ENCODE measurements around the gene DMD. TPM values are rescaled to one million over a fixed set of nuclear protein-coding genes. Genes with fewer than 3 reads are reported as not detected.

Gene DMD
- total RNA-seq, 1 donor from 2014 or later = 6.7 TPM

GRCh38 chrX:31931225-31931624 is 1280.1 kb downstream of the DMD start:
- no peak for DNase-seq (ENCODE audit: extremely low read depth, low read depth, low spot score)

GRCh38 chrX:31929366-31929765 is 1282.0 kb downstream of the DMD start:
- no peak for DNase-seq (ENCODE audit: extremely low read depth, low read depth, low spot score)

DNA sequence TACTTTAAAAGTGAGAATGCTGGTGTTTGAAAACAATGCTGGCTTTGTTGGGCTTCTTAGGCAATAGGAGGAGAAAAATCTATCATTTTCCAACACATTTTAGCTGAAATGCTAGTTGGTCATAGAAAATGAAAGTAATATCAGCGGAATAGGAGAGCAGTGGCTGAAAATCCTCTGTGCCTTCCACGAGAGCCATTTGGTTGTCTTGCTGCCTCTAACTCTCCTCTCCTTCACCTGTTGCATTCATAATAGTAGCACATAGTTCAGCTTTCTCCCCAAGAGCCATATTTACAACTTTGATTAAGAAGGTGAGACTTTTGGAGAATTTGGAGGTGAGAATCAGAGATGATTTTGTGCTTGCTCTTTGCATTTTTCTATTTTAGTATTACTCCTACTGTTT is 1290.1 kb downstream of the DMD start:
- DNase-seq (ENCODE audit: extremely low read depth, low read depth, low spot score) = no peak

- DNase-seq (ENCODE audit: extremely low read depth, low read depth, low spot score) = no peak
Observed at GRCh38 chrX:31909850-31910572, 1301.3 kb downstream of the DMD start.

- DNase-seq (ENCODE audit: extremely low read depth, low read depth, low spot score) = no peak
Observed at GRCh38 chrX:31894152-31894551, 1317.2 kb downstream of the DMD start.

GRCh38 chrX:31893525-31893924 is 1317.8 kb downstream of the DMD start:
- no peak for DNase-seq (ENCODE audit: extremely low read depth, low read depth, low spot score)

DNA sequence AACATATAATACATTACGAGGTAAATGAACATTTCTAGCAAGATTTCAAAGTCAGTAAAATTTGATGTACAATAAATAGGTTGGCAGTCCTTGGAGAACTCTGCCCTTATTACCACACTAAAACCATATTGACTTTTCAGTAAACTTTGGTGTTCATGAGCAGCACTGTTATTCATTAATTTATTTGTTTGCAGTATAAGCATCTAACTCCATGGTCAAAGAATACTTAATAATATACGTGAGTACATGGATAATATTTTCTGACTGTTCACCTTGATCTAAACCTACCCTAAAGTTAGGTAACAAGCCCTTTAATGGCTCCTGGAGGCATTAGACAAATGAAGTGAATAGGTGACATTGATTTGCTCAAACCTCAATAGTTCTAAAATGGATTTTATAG is 1322.3 kb downstream of the DMD start:
- no peak for DNase-seq (ENCODE audit: extremely low read depth, low read depth, low spot score)

DNA sequence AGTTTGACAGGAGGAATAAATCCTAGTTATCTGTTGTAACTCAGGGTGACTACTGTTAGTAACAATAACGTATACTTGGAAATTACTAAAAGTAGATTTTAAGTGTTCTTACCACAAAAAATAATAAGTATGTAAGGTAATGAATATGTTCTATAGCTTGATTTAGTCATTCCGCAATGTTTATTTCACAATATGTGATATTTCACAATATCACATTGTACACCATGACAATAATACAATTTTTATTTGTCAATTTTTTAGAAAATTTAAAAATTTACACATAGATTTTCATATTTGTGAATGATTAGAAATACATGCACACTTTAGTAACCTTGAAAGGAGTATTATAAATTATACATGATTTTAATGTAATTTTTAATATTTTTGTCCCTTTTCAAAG is 1326.8 kb downstream of the DMD start:
- DNase-seq (ENCODE audit: extremely low read depth, low read depth, low spot score) = no peak

GRCh38 chrX:31872007-31872406 is 1339.3 kb downstream of the DMD start:
- no peak for DNase-seq (ENCODE audit: extremely low read depth, low read depth, low spot score)

DNA sequence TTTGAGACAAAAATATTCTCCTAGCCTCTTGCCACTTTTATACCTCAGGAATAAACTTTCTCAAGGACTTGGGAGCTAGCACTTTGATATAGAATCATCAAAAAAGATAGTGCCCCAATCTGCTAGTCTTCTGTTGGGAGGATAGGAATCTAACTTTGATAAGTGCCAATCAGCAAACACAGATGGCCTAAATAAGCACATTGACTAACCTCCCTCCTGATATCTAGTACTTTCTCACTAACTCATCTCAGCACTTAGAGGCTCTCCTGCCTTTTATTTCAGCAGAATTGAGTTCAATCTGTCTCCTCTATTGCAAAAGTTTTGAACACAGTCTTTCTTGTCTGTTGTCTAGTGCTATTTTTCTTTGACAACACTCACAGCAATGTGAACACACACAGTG is 1341.1 kb downstream of the DMD start:
- no peak for DNase-seq (ENCODE audit: extremely low read depth, low read depth, low spot score)

DNA sequence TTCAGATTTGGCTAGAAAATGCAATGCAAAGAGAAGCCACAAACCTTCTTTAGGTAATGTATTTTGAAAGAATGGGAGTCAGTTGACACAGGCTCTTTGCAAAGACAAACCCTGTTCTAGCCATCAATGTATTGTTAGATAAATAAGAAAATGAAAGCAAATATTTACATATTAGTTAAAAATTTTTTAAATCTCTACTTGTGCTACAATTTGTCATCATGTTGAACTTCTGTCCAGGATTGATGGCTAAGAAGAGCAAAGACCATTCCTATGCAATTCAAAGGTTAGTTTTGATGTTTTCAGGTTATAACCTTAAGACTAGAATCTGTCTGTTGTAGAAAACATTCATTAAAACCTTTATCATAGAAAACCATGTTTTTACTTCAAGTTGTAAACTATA is 1350.7 kb downstream of the DMD start:
- no peak for DNase-seq (ENCODE audit: extremely low read depth, low read depth, low spot score)

DNA sequence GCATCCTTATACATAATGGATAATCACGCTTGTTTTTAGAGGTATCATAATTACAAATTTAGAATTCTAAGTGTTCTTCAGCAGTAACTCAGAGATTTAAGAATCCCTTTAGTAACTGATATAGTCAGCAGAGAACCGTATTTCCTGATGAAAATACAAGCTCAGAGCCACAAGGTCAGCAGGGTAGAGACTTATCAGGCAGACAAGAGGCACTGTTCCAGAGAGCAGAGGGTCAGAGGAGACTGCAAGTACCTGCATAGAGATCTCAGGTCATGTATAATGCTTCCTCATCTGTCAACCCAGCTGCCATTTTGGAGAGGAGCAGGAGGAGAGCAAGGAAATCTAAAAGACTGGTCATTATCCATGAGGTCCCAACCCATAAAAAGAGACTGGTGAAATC is 1352.4 kb downstream of the DMD start:
- no peak for DNase-seq (ENCODE audit: extremely low read depth, low read depth, low spot score)

DNA sequence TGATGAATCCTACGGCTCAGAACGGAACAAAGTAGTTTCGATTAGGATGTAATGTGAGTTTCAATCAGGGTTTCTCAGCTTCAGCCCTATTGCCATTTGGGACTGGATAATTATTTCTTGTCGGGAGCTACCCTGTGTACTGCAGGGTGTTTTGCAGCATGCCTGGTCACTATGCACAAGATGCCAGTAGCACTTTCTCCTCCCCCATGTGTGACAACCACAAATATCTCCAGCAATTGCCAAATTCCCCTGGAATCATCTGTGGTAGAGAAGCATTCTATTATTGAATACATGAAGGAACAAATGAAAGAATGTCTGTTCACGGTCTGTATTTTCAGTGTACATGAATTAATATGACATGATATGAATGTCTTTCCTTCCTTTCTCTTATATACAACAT is 1356.6 kb downstream of the DMD start:
- no peak for DNase-seq (ENCODE audit: extremely low read depth, low read depth, low spot score)

GRCh38 chrX:31851761-31852160 is 1359.6 kb downstream of the DMD start:
- DNase-seq (ENCODE audit: extremely low read depth, low read depth, low spot score) = no peak

DNA sequence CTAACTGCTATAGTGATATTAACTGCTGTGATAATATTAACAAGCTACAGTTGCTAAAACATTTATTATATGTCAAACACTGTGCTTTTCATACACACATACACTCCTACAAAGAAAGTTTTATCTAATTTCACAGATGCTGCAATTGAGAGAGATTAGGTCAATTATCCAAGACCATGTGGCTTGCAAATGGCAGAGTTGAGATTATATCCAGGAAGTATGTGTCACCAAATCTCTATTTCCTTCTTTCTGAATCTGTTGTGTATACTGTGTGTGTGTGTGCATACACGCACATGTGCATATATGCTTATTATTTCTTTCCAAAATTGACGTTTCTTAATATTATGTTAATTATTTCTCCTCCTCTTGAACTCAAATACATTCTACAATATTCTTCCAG is 1363.6 kb downstream of the DMD start:
- no peak for DNase-seq (ENCODE audit: extremely low read depth, low read depth, low spot score)

DNA sequence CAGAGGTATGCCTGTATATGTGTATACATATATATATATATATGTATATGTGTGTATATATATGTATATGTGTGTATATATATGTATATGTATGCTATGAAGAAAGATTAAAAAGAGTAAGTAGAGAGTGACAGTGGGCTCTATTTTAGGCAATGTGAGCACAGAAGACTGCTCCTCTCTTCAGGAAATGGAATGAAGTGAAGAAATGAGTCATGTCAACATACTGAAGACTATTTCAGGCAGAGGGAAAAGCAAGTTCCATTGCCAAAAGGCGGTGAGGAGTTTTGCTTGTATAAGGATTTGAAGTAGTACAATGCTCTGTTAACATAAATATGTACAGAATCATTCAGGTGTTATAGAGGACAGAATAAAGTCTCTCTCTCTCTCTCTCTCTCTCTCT is 1366.3 kb downstream of the DMD start:
- no peak for DNase-seq (ENCODE audit: extremely low read depth, low read depth, low spot score)

DNA sequence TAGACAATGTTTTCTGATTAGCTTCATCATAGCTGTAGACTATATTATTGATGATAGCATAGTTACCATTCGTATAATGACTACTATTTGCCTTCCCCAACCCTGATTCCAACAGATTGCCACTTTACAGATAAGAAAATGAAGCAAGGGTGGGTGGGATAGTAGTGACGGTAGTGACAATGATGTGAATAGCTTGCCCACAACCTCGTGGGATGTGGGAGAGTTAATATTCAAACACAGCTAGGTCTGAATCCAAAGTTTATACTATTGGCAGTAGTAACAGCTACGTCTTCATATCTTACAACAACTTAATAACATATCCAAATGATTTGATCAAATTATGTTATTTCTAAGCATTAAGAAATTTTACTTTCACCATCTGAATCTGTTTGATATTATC is 1372.7 kb downstream of the DMD start:
- DNase-seq (ENCODE audit: extremely low read depth, low read depth, low spot score) = no peak

DNA sequence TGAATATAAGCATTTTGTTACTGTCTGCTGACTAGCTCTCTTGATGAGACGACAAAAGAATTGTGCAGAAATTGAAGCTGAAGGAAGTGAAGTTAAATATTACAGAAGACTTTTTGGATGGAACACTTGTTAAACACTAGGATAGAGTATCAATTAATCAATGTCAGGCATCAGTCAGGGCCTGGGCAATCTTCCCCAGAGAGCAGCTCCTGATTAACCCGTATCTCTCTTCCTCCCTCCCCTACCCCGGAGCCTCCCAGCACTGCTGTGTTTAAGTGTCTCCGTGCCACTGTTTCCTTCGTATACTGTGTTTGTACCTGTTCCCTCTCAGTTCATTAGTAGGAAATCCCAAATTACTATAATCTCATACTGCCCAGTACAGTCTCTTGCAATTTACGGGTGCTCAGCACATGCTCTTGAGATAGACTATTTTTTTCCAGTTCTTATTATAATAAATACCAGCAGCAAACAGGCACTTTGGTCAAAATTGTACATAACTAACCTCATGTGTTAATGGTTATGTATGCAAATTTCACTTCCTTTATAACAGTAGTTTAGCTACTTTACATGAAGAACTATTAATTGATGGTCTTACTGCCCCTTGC is 1373.8 kb downstream of the DMD start:
- DNase-seq (ENCODE audit: extremely low read depth, low read depth, low spot score) = no peak

- DNase-seq (ENCODE audit: extremely low read depth, low read depth, low spot score) = no peak
Observed at GRCh38 chrX:31836479-31836878, 1374.9 kb downstream of the DMD start.

DNA sequence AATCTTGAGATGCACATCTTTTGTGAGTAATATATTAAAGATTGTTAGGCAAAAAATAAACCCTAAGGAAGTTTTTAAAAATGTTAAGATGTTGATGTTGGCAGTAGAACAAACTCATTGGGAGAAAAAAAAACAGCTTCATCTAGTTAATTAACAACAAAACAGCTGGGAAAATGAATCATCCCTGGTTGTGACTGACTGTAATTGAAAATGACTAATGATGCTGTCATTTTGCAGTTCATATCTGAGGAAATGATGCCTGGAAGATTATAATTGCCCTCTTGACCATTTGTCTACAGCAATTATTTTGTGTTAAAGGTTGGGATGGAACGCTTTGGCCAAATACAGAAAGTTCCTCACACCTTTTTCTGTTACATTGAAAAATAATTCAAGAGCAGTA is 1379.1 kb downstream of the DMD start:
- DNase-seq (ENCODE audit: extremely low read depth, low read depth, low spot score) = no peak

- DNase-seq (ENCODE audit: extremely low read depth, low read depth, low spot score) = no peak
Observed at GRCh38 chrX:31820430-31821210, 1390.7 kb downstream of the DMD start.

GRCh38 chrX:31819455-31819854 is 1391.9 kb downstream of the DMD start:
- no peak for DNase-seq (ENCODE audit: extremely low read depth, low read depth, low spot score)
